PFSK-1 (cell line): ENCODE measurements around the gene CARD16.

Experiments
- FOXP2 ChIP-seq: optimal IDR thresholded peaks from 2 replicates; pipeline ENCODE3; 2011; ENCODE audit warnings: borderline replicate concordance, control low read depth, inconsistent platforms; ENCODE audit not compliant: insufficient read depth; ENCODE audit errors: extremely low read length, extremely low read depth
- POLR2AphosphoS5 ChIP-seq: IDR thresholded peaks from 2 replicates; pipeline ENCODE4 v1.6.1; 2012; ENCODE audit warnings: low read depth, mild to moderate bottlenecking, control low read depth, low read length, moderate library complexity
- SIN3A ChIP-seq: IDR thresholded peaks from 2 replicates; pipeline ENCODE4 v1.6.1; 2012; ENCODE audit warnings: mild to moderate bottlenecking, low read length, moderate library complexity, borderline replicate concordance; ENCODE audit not compliant: insufficient read depth
- TAF1 ChIP-seq: IDR thresholded peaks from 2 replicates; pipeline ENCODE4 v1.6.1; 2012; ENCODE audit warnings: low read length, control low read depth, borderline replicate concordance; ENCODE audit not compliant: insufficient read depth

DNA sequence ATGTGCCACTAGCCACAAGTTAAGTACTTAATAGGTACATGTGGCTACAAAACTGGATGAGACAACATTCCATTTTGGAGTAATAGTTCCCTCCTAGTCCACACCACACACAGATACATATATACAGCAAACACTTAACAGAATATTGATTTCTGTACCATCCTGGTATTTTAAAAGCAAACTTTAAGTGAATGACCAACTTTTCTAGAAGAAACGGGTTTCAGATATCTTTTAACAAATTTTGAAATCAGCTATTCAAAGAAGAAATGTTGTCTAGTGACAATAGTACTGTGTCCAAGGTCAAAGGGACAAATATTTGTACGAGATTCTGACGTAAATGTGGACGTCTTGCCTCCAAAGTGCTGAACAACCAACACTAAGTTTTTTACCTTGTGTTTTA is 12.3 kb upstream of the CARD16 start:
- TF ChIP-seq FOXP2: no peak
- TF ChIP-seq SIN3A: no peak
- TF ChIP-seq POLR2AphosphoS5: no peak
- no peak for TF ChIP-seq TAF1
